RWPE2 (cell line): ENCODE data around the gene SC5D.

Source experiments
- ATAC-seq: fragments of 200-7000 bp; cut with Tn5 transposase; 3 replicates; pipeline ENCODE4 v1.9.1; 2021; ENCODE audit warnings: low read depth
- DNase-seq: peaks from one replicate; pipeline ENCODE4 v3.0.0-alpha.2; 2020; ENCODE audit warnings: low spot score
- H3K27ac ChIP-seq: fragments of 450-650 bp; 2 replicates; pipeline ENCODE4 v1.5.1; 2017; ENCODE audit warnings: mild to moderate bottlenecking; ENCODE audit not compliant: poor library complexity, severe bottlenecking
- H3K27me3 ChIP-seq: fragments of 250-450 bp; sonication (Bioruptor Pico); 2 replicates; pipeline ENCODE4 v1.5.1; 2021; ENCODE audit warnings: mild to moderate bottlenecking, moderate library complexity; ENCODE audit not compliant: insufficient read depth, poor library complexity, severe bottlenecking
- H3K36me3 ChIP-seq: fragments of 250-450 bp; sonication (Bioruptor Pico); 2 replicates; pipeline ENCODE4 v1.5.1; 2020; ENCODE audit warnings: low read depth, mild to moderate bottlenecking, moderate library complexity
- H3K4me1 ChIP-seq: fragments of 250-450 bp; sonication (Bioruptor Pico); 2 replicates; pipeline ENCODE4 v1.5.1; 2021; ENCODE audit warnings: mild to moderate bottlenecking, moderate library complexity; ENCODE audit not compliant: insufficient read depth, poor library complexity, severe bottlenecking
- H3K4me3 ChIP-seq: fragments of 250-450 bp; sonication (Bioruptor Pico); 2 replicates; pipeline ENCODE4 v1.5.1; 2021; ENCODE audit warnings: mild to moderate bottlenecking, moderate library complexity; ENCODE audit not compliant: severe bottlenecking
- H3K9me3 ChIP-seq: fragments of 250-450 bp; sonication (Bioruptor Pico); 2 replicates; pipeline ENCODE4 v1.5.1; 2021; ENCODE audit warnings: mild to moderate bottlenecking, moderate library complexity; ENCODE audit not compliant: severe bottlenecking
- CTCF ChIP-seq: fragments of 450-650 bp; IDR thresholded peaks from one replicate; pipeline ENCODE4 v1.5.1; 2017; ENCODE audit warnings: mild to moderate bottlenecking, moderate library complexity; ENCODE audit not compliant: poor library complexity, severe bottlenecking

Gene SC5D

GRCh38 chr11:121340032-121340580 is 47.5 kb downstream of the SC5D start:
- Histone ChIP-seq H3K9me3 (no peaks in the 10 kb centered on the region), H3K4me1 (no peaks in the 10 kb centered on the region), H3K27ac (no peak overlapping the region), H3K27me3 (peaks cover 2% of the 10 kb centered on the region), H3K4me3 (no peak overlapping the region), H3K36me3 (no peaks in the 10 kb centered on the region)
- DNase-seq (no peak), ATAC-seq (no peak)
- no peak for TF ChIP-seq CTCF

- no peaks in the 10 kb centered on the region for H3K9me3 ChIP-seq
- H3K4me3 ChIP-seq = no peak overlapping the region
- no peaks in the 10 kb centered on the region for H3K4me1 ChIP-seq
- H3K27ac ChIP-seq = no peak overlapping the region
- DNase-seq = no peak
- ATAC-seq = no peak
- no peaks in the 10 kb centered on the region for H3K36me3 ChIP-seq
- no peak for TF ChIP-seq CTCF
- H3K27me3 ChIP-seq = no peaks in the 10 kb centered on the region
These were observed 49.0 kb downstream of the SC5D start for GRCh38 chr11:121341609-121342008.

GRCh38 chr11:121344824-121345223 is 52.3 kb downstream of the SC5D start:
- Histone ChIP-seq H3K4me3 (no peak overlapping the region), H3K27me3 (peaks cover 5% of the 10 kb centered on the region), H3K36me3 (no peaks in the 10 kb centered on the region), H3K4me1 (no peaks in the 10 kb centered on the region), H3K9me3 (no peaks in the 10 kb centered on the region), H3K27ac (no peak overlapping the region)
- TF ChIP-seq CTCF = no peak
- no peak for ATAC-seq
- no peak for DNase-seq

GRCh38 chr11:121347094-121347493 is 54.5 kb downstream of the SC5D start:
- DNase-seq = no peak
- ATAC-seq = no peak
- H3K4me3 ChIP-seq = no peak overlapping the region

More at GRCh38 chr11:121347094-121347493, 54.5 kb downstream of the SC5D start:
- no peak overlapping the region for H3K27ac ChIP-seq
- H3K27me3 ChIP-seq = peaks cover 5% of the 10 kb centered on the region
- no peak for TF ChIP-seq CTCF
- no peaks in the 10 kb centered on the region for H3K9me3 ChIP-seq
- H3K4me1 ChIP-seq = no peaks in the 10 kb centered on the region
- no peaks in the 10 kb centered on the region for H3K36me3 ChIP-seq
